HL-60 (cell line): ENCODE data around the gene SCAF8.
A peak's percentile ranks its signal among the peaks of the same experiment; 100 is the strongest.

ENCODE experiments used
- DNase-seq, 2 experiments: peaks; one replicate each; pipeline ENCODE4 v3.0.0-alpha.2; 2010 to 2020; ENCODE audit warnings: low read depth in 1 of 2, low spot score in 1 of 2
- H3K27ac ChIP-seq: fragments of 250-450 bp; sonication (Bioruptor Pico); replicated peaks from 2 replicates; pipeline ENCODE4 v1.5.1; 2020; ENCODE audit warnings: mild to moderate bottlenecking, moderate library complexity
- H3K27me3 ChIP-seq: fragments of 250-450 bp; sonication (Bioruptor Pico); 2 replicates; pipeline ENCODE4 v1.5.1; 2021; ENCODE audit warnings: mild to moderate bottlenecking, moderate library complexity; ENCODE audit not compliant: insufficient read depth, poor library complexity, severe bottlenecking
- H3K4me3 ChIP-seq: replicated peaks from 2 replicates; pipeline ENCODE4 v1.5.1; 2011; ENCODE audit warnings: mild to moderate bottlenecking, control low read depth, low read length; ENCODE audit not compliant: insufficient read depth
- CTCF ChIP-seq: IDR thresholded peaks from one replicate; pipeline ENCODE4 v1.5.1; 2011; ENCODE audit warnings: low read length, control low read depth, inconsistent platforms; ENCODE audit not compliant: insufficient read depth
- GABPA ChIP-seq: IDR thresholded peaks from 2 replicates; pipeline ENCODE4 v1.6.1; 2012; ENCODE audit warnings: low read depth
- POLR2AphosphoS5 ChIP-seq: IDR thresholded peaks from 2 replicates; pipeline ENCODE4 v1.6.1; 2012; ENCODE audit warnings: low read depth
- SPI1 ChIP-seq: IDR thresholded peaks from 2 replicates; pipeline ENCODE4 v1.6.1; 2012; ENCODE audit warnings: low read depth, mild to moderate bottlenecking, borderline replicate concordance
- TF ChIP-seq, protein P1 (sequence below): IDR thresholded peaks from 2 replicates; pipeline ENCODE4 v1.6.1; 2012; ENCODE audit warnings: low read depth; ENCODE audit not compliant: insufficient replicate concordance

The SCAF8 gene

GRCh38 chr6:154705471-154706113, 27.6 kb upstream of the SCAF8 start:
- TF ChIP-seq, protein P1, sequence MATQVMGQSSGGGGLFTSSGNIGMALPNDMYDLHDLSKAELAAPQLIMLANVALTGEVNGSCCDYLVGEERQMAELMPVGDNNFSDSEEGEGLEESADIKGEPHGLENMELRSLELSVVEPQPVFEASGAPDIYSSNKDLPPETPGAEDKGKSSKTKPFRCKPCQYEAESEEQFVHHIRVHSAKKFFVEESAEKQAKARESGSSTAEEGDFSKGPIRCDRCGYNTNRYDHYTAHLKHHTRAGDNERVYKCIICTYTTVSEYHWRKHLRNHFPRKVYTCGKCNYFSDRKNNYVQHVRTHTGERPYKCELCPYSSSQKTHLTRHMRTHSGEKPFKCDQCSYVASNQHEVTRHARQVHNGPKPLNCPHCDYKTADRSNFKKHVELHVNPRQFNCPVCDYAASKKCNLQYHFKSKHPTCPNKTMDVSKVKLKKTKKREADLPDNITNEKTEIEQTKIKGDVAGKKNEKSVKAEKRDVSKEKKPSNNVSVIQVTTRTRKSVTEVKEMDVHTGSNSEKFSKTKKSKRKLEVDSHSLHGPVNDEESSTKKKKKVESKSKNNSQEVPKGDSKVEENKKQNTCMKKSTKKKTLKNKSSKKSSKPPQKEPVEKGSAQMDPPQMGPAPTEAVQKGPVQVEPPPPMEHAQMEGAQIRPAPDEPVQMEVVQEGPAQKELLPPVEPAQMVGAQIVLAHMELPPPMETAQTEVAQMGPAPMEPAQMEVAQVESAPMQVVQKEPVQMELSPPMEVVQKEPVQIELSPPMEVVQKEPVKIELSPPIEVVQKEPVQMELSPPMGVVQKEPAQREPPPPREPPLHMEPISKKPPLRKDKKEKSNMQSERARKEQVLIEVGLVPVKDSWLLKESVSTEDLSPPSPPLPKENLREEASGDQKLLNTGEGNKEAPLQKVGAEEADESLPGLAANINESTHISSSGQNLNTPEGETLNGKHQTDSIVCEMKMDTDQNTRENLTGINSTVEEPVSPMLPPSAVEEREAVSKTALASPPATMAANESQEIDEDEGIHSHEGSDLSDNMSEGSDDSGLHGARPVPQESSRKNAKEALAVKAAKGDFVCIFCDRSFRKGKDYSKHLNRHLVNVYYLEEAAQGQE: no peak
- peak in 1 of 2 experiments; percentile 7 for DNase-seq
- H3K27me3 ChIP-seq: no peaks in the 10 kb centered on the region
- H3K4me3 ChIP-seq: no peak overlapping the region
- no peak overlapping the region for H3K27ac ChIP-seq

DNA sequence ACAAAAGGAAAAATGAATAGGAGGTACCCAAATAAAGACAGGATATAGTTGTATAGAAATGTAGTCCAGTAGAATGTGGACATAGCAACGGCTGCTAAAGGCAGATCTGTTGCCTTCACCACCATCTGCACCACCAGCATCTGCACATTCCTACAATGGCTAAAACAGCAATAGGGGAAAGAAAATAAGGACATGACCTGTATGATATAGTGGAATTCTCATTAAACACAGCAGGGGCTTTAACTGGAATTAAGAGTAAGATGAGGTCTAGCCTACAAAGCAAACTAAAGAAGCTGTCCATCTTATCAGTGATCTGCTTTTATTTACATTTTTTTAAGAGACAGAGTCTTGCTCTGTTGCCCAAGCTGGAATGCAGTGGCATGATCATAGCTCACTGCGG, 26.8 kb upstream of the SCAF8 start:
- Histone ChIP-seq H3K27me3 (no peaks in the 10 kb centered on the region), H3K4me3 (no peak overlapping the region), H3K27ac (no peak overlapping the region)
- DNase-seq: no peak
- TF ChIP-seq SPI1 (no peak), POLR2AphosphoS5 (no peak), CTCF (no peak), GABPA (no peak)
- TF ChIP-seq, protein P1: no peak

- Histone ChIP-seq H3K27ac (no peak overlapping the region), H3K27me3 (no peaks in the 10 kb centered on the region), H3K4me3 (no peak overlapping the region)
- TF ChIP-seq, protein P1: no peak
- TF ChIP-seq SPI1: no peak
- no peak for TF ChIP-seq GABPA
- TF ChIP-seq POLR2AphosphoS5: no peak
- no peak for TF ChIP-seq CTCF
- DNase-seq: no peak
Observed at GRCh38 chr6:154709621-154710020, 23.6 kb upstream of the SCAF8 start.
